Activated CD8-positive, alpha-beta memory T cell treated with anti-CD3 and anti-CD28 coated beads, Interleukin-2, amount 50 U/mL, for 1 hour (primary cell): Measurements from ENCODE around the gene COMP.
A peak's percentile ranks its signal among the peaks of the same experiment; 100 is the strongest.
"Not testable (repeated sequence)": the region's sequence is repeated elsewhere in the genome, so short reads cannot be mapped to it uniquely, and the experiment has no call there.

Experiments used
- DNase-seq: peaks from one replicate; pipeline ENCODE4 v3.0.0-alpha.2; 2020; ENCODE audit errors: extremely low read depth

The COMP gene

DNA sequence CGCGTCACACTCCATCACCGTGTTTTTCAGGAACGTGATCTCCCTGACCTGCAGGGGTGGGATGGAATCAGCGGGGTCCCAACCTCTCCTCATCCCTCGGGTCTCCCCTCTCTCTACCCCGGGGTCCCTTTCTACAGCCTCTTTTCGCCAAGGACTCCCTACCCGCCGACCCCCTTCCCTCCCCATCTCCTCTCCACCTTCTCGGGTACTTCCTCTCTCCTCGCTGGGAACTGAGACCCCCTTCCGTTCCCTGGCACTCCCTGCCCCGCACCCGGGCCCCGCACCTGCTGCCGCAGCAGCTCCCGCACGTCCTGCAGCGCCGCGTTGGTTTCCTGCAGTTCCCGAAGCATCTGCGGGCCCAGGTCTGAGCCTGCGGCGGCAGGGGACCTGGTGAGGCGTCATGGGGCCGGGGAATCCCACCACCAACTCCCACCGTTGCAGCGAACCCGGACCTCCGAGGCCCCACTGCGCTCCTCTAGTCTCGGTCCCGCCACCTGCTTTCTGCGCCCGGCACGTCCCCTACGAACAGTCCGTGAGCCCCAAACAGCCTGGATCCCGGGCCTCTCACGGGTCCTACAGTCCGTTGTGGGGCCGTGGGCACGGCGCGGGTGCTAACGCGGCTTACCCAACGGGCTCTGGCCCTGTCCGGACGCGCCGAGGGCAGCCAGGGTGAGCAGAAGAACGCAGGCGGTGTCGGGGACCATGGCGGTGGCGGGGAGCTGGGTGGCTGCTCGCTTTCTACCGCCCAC is at the start of gene COMP:
COMP (minus strand) TSS at position 740 of the 749 bp plus-strand sequence; CDS start at position 704, 36 bp downstream.
- DNase-seq: no peak

DNA sequence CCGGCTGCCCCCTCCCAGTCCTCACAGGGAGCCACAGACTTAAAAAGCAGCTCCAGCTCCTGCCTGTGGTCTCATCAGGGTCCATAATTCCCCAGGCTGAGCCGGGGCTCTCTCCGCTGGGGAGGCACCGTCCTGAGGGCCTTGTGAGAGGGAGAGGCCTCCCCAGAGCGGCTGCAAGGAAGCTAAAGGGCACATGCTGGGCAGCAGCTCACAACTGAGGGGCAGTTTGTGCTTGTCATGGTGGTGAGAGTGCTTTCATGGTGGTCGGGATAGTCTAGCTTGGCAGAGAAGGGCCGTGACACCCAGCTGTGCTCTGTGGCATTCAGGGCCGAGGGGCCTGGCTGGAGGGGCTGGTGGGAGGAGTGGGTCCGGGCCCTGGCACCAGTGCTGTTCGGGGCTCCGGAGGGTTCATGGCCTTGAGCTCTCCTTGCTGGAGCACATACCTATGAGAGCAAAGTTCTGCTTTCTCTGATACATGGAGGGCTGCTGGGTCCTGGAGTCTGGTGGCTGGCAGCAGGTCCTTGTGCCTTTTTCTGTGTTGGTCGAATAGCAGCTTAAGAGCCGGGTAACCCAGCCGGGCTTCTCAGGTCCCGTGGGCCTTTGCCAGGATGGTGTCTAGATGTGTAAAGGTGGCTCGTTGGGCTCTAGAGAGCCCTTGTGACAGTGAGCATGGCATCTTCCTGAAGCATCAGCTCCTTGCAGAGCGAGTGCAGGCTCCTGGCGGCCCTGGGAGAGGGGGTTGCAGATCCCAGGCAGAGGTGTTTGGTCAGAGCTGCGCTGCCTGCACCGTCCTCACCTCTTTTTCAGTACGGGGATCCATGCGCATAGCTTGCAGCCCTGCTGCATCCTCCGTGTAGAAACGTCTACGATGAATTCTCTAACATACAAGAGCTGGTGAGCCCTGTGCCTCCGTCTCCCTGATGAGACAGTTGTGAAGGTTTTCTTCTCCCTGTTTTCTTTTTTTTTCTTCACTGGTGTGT is 49.5 kb upstream of the COMP start:
- DNase-seq: no peak

DNA sequence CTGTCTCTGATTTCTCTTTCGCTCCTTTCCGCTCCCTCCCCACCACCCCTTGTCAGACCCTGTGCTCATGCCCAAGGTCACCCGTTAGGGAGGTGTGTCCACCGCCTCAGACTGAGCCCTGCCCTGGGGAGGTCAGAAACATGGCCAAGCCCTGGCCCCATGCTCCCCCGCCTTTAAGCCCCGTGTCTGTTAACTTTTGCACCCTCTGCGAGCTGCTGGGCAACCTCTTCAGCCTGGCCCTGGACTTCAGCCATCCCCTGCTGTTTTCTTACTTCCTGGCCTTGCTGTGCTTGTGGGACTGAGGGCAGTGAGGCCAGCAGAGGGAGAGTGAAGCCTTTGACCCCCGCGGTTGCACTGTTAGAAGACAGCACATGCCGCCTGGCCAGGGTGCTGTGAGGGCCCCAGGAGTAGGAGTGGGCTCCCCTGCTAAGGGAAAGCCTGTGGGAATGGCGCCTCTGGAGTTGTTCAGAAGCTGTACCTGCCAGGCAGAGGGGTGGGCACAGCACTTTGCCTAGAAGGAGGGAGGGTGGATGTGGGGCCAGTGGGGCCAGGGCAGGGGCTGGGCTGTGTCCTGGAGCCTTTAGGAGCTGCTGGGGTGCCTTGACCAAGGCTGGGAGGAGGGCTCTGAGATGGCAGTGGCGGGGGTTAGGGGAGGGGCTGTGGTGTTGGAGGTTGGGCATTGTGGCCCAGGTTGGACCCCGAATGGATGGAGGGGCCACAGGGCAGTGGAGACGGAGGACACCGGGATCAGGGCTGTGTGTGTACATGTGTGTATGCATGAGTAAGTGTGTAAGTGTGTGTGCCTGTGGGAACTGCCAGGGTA is 48.6 kb upstream of the COMP start:
- DNase-seq: no peak

DNA sequence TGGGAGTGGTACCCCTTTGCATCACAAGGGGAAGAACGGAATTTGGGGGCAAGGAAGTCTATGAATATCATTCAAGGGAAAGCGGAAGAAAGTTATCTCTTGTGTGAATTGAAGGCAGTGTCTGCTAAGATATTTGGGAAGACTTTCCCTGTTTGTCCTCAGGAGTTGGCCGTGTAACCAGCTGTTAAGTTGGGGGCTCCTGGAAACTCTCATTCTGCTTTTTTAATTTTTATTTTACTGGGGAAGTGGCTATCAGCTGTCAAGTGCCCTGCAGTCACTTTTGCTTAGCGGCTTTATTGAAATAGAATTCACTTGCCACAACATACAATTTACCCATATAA is 43.5 kb upstream of the COMP start:
- DNase-seq: no peak

DNA sequence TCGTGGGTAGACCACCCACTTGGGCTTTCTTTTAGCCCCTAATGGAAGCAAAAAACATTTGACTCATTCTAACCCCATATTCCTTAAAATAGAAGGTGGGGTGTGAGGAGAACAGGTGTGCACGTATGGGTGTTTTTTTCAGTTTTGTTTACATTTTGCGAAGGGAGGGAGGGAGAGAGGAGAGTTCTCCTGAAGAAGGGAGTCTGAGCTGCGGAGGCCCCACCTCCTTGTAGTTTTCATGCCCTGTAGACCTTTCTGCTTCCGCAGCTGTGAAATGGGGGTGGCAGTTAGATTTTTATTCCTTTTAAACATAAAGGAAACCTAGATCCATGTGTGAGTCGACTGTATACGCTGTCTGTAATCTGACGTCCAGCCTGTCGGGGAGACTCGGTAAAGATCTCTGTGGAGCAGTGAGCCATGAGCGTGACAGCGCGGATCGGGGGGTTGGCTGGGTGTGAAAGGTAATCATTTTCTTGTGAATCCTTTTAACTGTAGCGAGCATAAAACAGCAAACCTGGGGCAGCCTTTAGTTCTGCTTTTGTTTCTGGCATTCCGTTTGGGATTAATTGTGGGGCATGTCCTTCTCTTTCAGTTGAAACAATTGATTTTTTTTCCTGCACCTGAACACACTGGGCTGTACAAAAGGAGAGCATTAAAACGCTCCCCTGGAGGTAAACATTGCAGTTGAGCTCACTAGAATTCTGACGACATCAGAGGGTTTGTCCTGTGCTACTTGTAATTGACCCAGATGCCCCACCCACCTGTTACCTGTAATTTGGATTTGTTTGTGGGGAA is 42.9 kb upstream of the COMP start:
- no peak for DNase-seq

DNA sequence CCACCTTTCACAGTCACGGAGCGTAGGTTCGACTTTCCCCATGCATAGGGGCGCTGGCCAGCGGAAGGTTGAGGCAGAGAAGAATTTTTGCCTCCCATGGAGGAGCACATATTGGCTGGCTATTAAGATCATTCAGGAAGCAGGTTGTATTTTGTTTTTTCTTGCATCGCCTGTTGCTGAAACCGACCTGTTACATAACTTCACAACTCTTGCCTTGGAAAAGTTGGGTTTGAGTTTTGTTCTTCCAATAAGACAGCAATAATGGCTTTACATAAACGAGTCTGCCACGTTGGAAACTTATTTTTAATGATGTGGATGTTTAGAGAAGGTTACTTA is 42.0 kb upstream of the COMP start:
- DNase-seq: no peak

DNA sequence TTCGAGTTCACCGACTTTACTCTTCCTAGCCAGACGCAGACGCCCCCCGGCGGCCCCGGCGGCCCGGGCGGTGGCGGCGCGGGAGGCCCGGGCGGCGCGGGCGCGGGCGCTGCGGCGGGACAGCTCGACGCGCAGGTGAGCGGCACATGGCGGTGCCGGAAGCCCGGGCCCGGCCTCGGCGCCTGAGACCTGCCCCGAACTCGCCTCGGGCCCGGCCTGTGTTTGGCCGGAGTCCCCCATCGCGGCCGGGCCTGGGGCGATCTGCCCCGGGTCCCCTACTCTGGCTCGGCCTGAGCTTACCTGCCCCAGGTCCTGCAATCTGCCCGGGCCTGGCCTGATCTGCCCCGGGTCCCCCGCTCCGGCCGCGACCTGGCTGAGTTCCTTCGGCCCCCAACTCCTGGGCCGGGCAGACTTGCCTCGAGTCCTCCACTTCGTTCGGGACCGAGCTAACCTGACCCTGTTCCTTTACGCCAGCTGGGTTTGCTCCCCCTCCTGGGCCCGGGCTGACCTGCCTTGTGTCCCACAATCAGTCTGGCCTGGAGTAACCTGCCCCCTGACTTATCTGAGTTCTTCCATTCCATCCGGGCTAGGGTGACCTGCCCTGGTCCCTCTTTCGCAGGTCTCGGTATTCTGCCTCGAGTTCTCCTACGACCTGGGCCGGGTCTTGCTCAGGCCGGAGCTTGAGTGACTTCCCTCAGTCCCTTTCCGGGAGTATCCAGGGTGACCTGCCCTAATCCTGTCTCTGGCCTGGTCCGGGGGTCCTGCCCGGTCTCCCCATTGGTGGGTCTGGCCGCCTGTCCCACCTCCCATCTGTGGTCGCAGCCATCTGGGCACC is 41.4 kb upstream of the COMP start:
- DNase-seq: no peak

DNA sequence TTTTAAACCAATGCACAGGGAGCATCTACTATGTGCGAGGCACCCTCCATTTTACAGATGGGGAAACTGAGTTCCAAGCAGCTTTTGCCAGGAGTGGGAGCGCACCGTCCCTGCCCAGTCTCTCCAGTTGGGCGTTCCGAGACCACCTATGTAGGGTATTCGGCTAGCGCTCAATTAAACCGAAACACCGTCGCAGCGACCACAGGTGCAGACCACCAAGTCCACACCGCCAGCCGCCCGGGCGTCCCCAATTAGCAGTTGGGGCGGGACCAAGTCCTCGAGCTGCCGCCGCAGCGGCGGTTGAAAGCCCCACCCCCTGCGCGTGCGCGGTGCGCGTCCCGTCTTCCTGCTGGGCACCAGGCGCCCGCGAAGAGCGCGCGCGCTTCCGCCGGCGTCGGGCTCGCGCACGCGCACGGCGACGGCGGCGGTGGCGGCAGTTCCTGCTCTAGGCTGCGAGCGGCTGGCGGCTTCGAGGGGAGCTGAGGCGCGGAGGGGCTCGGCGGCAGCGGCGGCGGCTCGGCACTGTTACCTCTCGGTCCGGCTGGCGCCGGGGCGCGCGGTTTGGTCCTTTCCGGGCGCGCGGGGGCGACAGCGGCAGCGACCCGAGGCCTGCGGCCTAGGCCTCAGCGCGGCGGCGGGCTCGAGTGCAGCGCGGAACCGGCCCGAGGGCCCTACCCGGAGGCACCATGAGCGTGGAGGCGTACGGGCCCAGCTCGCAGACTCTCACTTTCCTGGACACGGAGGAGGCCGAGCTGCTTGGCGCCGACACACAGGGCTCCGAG is 40.6 kb upstream of the COMP start, which contains the start of gene UPF1:
UPF1 (plus strand) TSS at position 436 of the 782 bp plus-strand sequence; CDS start at position 687, 251 bp downstream.
- DNase-seq: peak; percentile 73

DNA sequence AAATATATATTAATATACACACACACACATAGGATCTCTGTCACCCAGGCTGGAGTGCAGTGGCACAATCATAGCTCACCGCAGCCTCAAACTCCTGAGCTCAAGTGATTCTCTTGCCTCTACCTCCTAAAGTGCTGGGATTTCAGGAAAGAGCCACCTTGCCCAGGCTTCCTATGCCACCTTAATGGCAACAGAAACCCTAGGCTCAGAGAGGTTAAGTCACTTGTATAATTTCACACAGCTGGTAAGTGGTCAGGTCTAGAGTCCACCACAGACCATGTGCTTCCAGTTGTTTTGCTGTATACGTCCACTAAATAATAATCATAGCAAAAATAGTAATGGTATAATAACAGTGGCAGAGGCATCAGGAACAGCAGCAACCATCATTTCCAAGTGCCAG is 39.4 kb upstream of the COMP start:
- DNase-seq: no peak

DNA sequence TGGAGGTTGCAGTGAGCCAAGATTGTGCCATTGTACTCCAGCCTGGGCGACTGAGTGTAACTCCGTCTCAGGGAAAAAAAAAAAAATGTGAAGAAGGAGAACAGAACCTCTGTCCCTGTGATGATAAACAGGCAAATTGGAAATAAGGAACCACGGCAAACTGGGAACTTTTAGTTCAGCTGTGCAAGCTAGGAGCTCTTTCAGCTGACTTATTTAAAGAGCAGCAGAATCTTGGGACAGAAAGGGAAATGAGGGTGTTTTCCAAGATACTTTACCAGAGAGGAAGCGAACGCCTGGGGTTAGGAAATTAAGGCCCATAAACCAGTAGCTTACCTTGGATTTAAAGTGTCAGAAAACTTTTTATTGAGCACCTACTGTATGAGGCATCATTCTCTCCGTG is 37.7 kb upstream of the COMP start:
- no peak for DNase-seq

DNA sequence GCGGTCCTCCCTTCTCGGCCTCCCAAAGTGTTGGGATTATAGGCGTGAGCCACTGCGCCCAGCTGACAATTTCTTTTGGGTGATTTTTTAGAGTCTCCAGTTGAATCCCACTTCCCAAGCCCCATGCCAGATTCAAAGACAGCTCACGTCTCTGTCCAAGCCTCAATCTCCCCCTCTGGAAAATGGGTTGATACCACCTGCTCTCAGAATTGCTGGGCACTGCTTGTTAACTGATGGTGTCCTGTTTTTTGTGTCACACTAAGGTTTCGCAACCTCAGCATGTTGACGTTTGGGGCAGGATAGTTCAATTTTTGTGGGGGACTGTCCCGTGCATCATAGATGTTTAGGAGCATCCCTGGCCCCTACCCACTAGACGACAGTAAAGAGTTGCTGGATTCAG is 26.5 kb upstream of the COMP start:
- DNase-seq: no peak

DNA sequence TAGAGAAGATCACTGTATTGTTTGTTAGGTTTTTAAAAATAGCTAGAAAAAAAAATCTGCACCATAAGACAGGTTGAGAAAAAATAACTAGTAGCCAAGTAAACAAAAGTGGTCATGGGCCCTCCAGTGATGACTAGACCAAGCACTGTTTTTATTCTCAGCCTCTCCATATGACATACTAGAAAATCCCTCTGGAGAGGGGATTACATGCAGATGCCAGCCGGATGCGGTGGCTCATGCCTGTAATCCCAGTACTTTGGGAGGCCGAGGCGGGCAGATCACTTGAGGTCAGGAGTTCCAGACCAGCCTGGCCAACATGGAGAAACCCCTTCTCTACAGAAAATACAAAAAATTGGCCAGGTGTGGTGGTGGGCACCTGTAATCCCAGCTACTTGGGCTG is 25.5 kb upstream of the COMP start:
- not testable (repeated sequence) for DNase-seq

DNA sequence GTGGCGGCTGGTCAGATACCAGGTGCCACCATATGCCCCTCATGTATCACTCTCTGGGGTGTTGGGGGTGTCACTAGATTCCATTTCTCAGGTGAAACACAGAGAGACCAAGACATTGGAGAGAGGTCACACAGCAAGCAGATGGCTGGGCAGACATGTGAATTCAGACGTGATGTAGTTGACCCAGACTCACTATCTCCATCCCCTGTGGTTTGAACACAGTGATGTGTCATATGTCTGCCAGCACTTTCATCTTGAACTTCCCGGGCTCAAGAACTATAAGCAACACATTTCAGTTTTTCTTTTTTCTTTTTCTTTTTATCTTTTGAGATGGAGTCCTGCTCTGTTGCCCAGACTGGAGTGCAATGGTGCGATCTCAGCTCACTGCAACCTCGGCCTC is 24.6 kb upstream of the COMP start:
- no peak for DNase-seq

DNA sequence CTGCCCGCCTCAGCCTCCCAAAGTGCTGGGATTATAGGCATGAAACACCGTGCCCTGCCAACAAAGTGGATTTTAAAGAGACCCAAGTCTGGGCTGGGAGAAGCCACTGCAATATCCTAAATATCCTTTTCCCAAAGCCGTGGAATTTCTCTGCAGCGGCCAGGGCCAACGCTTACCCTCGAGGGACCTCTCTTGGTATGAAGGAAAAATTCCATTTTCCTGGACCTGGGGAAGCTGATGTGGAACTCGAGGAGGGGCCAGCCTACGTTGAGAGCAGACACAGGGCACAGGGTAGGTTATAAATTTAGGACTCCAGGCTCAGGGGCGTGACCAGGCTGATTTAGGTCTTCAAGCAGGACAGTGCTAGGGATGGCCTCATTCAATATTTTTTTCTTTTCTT is 23.0 kb upstream of the COMP start:
- no peak for DNase-seq

DNA sequence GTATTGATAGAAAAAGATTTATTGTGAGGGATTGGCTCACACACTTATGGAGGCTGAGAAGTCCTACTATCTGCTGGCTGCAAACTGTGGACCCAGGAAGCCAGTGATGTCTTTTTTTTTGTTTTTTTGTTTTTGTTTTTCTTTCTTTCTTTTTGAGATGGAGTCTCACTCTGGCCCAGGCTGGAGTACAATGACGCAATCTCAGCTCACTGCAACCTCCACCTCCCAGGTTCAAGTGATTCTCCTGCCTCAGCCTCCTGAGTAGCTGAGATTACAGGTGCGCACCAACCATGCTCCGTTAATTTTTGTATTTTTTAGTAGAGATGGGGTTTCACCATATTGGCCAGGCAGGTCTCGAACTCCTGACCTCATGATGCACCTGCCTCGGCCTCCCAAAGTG is 20.5 kb upstream of the COMP start:
- not testable (repeated sequence) for DNase-seq

DNA sequence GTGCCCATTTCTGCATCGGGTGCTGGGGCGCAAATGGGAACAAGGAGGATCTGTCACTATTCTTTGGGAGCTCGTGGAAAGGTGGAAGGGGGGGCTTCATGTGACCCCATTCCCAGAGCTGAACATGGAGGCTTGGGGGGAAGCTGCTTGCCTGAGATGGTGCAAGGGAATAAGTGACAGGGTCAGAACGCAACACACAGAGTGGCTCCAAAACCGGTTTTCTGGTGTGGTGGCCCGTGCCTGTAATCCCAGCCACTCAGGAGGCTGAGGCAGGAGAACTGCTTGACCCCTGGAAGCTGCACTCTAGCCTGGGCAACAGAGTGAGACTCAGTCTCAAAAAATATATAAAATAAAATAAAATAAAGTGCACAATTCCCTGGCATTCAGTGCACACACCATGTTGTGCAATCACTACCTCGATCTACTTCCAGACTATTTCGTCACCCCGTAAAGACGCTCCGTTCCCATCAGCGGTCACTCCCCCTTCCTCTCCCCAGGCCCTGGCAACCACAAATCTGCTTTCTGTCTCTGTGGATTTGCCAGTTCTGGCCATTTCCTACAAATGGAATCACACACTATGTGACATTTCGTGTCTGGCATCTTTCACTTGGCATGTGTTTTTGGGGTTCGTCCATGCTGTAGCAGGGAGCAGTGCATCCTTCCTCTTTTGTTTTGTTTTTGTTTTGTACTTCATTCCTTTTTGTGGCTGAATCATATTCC is 18.2 kb upstream of the COMP start:
- DNase-seq: no peak

DNA sequence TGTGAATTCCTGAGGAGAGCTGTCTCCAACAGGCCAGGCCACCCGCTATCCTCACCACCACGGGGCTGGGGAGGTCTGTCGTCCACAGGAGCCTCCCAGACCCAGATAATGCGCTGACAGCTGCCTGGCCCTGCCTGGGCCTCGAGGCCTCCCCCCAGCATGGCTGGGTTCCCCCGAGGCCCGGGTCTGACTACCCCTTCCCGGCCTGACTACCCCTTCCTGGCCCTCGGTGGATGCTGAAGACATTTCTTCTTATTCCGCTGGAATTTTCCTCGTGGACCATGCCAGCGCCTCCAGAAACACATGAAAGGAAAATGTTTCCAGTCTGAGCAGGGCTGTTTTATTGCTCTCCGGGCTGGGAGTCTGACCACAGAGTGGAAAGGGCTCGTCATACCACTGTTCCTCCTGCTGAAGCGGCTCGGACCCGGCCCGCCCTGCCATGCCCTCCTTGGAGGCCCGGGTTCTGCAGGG is 16.8 kb upstream of the COMP start:
- DNase-seq: no peak

DNA sequence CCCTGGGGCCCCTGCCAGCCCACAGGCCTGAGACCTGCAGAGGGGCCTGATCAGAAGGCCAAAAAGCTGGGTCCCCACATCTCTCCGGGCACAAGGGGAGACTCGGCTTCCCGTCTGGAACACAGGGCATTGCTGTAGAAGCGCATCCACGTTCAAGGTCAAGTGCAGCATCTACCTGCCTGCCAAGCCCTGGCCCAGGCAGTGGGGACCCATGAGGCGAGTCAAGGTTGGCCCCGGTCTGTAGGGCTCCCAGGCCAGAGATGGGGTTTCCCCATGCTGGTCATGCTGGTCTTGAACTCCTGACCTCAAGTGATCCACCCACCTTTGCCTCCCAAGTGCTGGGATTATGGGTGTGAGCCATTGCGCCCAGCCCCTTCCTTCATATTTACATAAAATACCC is 13.5 kb upstream of the COMP start:
- no peak for DNase-seq

DNA sequence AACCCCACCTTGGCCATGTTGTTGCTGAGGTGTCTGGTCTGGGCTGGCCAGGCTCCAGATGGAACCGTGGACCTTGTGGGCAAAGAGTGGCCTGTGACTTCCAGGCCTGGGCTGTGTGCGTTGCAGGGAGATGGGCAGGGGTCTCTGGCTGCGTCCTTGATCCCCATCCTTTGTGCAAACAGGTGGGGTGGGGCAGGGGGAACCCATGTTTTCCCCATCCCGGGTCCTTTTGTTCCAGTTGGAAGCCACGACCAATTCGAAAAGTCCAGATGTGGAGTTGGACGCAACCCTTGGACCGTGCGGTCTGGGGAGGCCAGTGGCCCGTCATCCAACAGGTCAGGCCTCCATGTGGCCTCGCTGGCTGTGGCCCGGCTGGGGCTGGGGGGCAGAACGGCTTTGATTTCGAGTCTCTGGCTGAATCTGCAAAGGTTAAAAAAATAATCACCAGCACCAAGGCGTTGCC is 13.1 kb upstream of the COMP start:
- DNase-seq: no peak
